Activated CD8-positive, alpha-beta memory T cell treated with anti-CD3 and anti-CD28 coated beads, Interleukin-2, amount 50 U/mL, for 1 hour (primary cell): ENCODE data around the gene WDR44.
"Not testable (repeated sequence)": the region's sequence is repeated elsewhere in the genome, so short reads cannot be mapped to it uniquely, and the experiment has no call there.

Experiments
- DNase-seq: peaks from one replicate; pipeline ENCODE4 v3.0.0-alpha.2; 2020; ENCODE audit errors: extremely low read depth

WDR44 gene

GRCh38 chrX:118482384-118482783 lies 136.5 kb downstream of the WDR44 start:
- not testable (repeated sequence) for DNase-seq

DNA sequence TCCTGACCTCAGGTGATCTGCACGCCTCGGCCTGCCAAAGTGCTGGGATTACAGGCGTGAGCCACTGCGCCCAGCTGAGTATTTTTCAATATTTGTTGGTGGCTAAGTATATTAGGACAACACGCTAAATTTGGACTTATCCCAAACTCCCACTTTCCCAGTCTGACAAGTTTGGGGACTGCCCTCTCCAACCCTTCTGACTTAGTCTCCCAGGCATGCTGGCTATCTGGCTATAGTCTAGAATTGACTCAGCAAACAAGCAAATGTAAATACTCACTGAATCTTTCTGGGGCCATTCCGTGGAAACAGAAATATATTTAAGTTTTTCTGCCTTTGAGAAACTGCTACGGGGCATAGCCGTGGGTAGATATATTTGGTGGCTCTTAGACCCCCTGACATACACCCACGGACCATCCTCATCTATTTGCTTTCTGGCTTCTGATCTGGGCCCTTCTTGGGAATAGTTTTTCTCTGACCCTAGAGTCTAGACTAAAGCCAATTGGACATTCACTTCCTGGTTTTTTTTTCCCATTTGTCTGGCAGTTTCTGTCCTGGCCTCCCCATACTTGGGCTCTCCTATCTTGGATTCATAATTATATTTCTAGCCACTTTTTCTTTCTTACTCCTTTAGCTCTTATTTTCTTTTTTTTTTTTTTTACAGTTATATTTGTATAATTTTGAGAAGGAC lies 138.5 kb downstream of the WDR44 start:
- DNase-seq, result no peak

DNA sequence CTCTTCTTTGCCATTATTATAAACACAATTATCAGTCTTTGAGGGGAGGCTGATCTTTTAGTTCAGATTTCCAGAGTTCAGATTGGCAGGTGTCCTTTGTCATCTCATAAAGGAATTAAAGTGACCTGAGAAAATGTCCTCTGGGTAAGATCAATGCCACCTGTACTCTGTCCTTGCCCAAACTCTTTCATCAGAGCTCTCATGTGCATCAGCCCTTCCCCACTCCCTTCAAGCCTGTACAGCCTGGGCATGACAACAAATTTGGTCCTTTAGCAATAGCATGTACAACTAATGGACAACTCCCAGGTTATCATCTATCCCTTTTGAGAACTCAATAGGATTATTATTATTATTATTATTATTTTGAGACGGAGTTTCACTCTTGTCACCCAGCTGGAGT lies 140.8 kb downstream of the WDR44 start:
- not testable (repeated sequence) for DNase-seq

DNA sequence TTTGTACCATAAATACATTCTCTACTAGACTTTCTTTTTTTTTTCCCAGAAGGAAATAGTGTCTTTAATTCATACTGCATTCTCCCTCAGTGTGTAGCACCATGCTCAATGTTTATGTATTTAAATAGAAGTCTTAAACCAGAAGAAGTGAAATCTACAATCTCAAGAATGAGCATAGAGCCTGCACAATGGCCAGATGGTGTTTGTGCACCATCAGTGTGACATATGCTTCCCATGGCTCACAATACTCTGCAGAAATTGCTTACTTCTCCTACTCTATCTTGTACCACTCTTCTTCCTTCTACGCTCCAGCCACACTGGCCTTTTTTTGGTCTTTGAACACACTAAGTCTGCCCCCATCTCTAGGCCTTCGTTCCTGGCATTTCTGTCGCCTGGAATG lies 147.1 kb downstream of the WDR44 start:
- DNase-seq, result no peak

GRCh38 chrX:118493653-118494297 lies 147.9 kb downstream of the WDR44 start:
- no peak for DNase-seq

DNA sequence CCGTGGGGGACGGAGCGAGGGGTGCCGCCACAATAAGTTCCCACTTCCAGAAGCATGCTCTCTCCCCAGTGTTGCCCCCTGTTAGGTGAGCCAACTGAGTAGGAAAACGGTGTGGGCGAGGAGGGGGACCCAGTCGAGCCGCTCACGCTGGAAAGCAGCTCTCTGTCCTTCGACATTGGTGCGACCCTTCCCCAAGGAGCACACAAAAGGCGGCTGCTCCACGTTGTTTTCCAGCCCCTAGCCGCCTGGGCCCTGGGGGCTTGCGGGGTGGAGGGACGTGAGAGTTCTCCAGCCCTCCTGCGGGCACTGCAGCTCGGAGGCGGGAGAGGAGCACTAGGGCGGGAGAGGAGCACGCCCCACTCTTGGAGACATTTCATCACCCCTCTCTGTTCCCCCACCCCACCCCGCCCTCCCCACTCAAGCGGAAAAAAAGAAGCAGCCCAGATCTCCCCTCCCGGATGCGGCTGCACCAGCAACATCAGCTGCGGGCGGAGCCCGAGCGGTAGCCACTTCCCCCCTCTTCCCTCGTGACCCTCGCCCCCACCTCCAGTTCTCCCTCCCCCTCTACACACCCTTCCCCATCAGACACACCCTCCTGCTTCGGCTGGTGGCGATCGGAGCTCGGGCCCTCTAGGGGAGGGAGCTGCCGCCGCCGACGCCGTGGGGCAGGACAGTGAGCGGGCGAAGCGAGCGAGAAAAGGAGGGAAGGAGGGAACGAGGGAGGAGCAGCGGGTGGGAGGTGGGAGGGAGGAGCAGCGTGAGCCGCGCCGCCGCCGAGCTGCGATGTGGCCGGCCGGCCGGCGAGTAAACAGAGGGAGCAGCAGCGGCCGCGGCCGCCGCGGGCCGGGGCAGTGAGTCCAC lies 149.4 kb downstream of the WDR44 start, which contains the start of gene DOCK11:
TSS of gene DOCK11 (plus strand) at position 755 of the 861 bp plus-strand sequence. CDS start 157 bp downstream, outside the sequence.
- DNase-seq, result peak; percentile 51

DNA sequence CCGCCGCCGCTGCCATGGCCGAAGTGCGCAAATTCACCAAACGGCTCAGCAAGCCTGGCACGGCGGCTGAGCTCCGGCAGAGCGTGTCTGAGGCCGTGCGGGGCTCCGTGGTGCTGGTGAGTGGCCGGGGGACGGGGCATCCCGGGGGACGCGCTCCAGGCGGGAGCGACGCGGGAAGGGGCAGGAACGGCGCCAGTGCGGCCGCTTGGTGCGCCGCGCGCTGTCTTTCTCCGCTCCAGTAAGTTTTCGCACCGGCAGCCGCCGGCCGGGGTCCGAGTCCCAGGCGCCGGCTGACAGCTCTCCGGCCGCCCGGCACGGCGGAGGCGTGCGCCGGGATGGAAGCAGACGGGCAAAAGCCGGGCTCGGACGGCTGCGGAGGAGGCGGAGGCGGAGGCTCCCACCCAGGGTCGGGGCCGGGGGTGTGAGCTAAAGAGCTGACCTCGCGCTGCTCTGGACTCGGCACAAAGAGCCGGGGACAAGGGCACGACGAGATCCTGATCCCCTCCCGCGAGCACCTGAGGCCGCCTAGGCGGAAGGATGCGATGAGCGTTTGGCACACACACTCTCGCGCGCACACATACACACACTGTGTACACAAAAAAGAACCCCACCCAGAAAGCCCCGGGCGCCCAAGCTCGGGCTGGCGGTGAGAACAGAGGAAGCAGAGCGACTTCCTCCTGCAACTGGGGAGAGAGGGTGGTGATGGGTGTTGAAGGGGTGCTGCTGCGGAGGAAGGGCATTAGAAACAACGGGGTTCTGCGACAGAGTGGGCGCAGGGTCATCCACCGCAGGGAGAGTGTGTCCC lies 150.3 kb downstream of the WDR44 start:
- peak; percentile 48 for DNase-seq

DNA sequence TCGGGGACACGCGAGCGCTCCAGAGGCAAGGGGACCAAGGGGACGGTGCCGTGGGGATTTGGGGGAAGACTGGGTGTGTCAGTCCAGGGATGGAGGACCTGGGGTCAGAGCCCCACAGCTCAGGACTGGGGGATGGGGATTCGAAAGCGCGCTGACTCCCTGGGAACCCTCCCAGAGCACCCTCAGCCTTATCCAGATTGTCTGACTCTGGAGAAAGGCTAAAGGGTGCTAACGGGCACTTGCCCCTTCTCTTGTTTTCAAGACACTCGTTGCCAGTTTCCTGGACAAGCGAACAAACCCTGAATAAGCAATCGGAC lies 150.8 kb downstream of the WDR44 start:
- DNase-seq, result no peak

GRCh38 chrX:118497180-118497818 lies 151.4 kb downstream of the WDR44 start:
- no peak for DNase-seq

GRCh38 chrX:118498351-118498750 lies 152.4 kb downstream of the WDR44 start:
- no peak for DNase-seq

GRCh38 chrX:118498755-118499154 lies 152.8 kb downstream of the WDR44 start:
- DNase-seq, result no peak

DNA sequence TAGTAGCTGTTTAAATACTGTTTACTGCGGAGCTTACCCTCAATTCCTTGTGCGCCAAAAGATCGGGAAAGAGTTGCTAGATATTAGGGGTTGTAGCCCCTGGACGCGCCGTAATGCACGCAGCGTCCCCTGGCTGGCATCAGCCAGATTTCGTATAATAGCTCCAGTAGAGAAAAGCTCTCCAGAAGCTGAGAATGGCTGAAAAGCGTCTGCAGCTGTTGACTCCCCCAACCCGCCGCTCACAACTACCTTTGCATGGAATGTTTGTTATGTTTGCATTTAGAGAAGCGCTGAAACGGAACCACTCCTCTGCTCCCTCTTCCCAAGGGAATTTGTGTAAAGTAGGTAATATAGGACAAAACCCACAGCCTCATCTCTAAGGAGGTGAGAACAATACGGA lies 153.4 kb downstream of the WDR44 start:
- DNase-seq, result no peak
